Suppressor macrophage treated with lipopolysaccharide for 4 hours (primary cell): ENCODE data around the gene ATP13A1.
A peak's percentile ranks its signal among the peaks of the same experiment; 100 is the strongest.

Source experiments
- DNase-seq: peaks from one replicate; pipeline ENCODE4 v3.0.0-alpha.2; 2020

Gene ATP13A1

GRCh38 chr19:19662344-19662743 is 1.1 kb downstream of the ATP13A1 start:
- DNase-seq, result peak; percentile 3

GRCh38 chr19:19661675-19662251 is 1.7 kb downstream of the ATP13A1 start:
- DNase-seq, result peak; percentile 94

DNA sequence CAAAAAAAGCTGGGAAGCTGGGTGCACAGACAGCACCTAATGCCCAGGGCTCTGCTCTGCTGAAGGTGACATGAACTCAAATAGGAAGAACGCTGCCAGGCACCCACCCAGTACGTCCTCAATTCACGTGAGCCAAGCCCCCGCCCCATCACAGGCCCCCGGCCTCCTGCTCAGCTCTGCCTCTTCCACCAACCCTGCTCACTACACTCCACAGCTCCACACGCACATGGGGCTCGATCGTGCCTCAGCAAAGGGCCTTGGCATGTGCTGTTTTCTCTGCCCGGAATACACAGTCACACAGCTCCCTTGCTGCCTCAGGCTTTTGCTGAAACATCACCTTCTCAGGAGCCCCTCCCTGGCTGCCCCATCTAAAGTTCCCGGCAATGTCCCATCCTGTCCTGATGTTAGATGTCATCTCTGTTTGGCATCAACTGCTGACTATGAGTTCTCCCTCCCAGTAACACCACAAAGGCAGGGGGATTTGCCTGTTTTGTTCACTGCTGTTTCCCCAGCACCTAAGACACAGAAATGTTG is 2.3 kb downstream of the ATP13A1 start:
- peak; percentile 2 for DNase-seq

DNA sequence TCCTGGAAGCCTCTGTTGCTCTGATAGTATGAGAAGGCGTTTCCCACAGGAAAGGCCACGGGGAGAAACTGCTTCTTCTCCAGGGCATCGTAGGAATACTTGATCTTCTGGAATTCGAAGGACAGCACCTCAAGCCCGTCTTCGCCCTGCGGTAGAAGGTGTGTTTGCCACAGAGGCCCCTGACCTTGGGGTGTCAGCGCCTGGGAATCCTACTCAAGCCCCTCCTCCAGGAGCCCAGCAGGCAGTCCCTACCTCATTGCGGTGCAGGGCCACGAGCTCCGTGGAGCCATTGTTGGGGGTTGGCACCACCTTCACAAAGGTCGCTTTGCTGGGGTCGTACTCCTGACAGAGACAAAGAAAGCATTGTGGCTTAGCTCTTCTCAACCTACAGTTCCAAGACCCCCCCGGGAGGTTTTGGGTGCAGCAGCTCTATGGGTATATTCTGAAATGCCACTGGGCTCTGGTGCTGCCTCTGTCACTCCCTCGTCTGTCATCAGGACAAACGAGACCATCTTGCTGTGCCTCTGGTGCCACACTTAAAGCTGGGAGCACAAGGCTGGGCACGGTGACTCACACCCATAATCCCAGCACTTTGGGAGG is 3.7 kb downstream of the ATP13A1 start:
- no peak for DNase-seq

GRCh38 chr19:19657397-19657783 is 6.1 kb downstream of the ATP13A1 start:
- no peak for DNase-seq

GRCh38 chr19:19656451-19657396 is 6.8 kb downstream of the ATP13A1 start:
- DNase-seq, result no peak

GRCh38 chr19:19655641-19656343 is 7.7 kb downstream of the ATP13A1 start:
- DNase-seq, result no peak

DNA sequence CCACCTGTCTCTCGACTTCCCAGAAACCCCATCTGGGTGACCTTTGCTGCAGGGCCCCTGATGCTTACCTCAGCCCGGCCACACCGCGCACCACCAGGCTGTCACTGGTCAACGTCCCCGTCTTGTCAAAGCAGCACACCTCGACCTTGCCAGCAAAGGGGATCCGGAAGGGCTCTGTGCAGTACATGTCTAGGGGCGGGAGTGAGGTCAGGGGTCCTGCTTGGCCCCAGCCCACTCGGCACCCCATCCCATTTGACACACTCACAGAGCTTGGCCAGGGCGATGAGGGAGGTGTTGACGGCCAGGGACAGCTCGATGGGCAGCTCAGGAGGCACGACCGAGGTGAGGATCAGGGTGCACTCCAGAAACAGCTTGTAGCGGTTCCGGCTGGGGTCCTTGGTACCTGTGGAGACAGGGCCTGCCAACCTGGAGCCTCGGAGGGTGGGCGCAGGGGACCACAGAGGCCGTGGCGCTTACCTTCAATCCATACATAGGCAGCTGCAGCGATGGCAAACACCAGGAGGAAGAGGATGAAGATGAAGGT is 8.4 kb downstream of the ATP13A1 start:
- DNase-seq, result no peak

DNA sequence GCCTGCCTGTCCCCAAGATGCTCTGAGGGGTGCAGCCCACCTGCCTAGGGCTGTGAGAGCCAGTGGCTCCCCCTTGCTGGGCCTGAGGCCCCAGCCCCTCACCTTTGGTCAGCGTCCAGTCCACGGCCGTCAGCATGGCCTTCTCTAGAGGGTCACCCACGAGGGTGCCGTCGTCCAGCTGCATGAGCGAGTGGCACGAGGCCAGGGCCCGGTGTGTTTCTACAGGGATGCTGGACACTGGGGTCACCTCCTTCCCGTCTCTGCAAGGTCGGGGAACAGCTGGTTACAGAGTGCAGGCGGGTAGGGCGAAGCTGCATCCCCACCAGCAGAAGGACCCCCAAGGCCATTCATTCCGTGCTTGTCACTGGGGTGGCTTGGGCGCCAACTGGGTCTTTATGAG is 9.0 kb downstream of the ATP13A1 start:
- no peak for DNase-seq

DNA sequence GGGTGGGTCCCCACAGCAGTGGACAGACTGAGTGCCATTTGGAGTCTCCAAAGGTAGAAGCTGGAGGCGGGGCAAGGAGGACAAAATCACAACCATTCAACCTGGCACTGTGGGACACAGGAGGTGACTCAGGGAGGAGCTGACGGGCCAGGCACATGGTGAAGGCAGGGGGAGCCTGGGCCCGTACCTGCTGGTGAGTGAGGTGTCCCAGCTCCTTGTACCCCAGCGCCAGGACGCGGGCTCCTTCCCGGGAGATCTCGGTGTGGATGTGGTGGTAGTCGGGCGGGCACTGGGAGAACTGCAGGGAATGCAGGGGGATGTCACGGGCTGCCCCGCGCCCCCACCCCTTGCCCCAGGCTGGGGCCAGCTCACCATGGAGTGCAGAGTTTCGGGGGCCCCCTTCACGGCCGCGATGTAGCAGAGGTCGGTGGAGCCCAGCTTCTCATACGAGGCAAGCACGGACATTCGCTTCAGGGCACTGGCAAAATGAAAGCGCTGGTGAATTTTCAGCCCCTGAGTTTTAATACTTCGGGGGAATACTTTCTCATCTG is 9.8 kb downstream of the ATP13A1 start:
- DNase-seq, result no peak

DNA sequence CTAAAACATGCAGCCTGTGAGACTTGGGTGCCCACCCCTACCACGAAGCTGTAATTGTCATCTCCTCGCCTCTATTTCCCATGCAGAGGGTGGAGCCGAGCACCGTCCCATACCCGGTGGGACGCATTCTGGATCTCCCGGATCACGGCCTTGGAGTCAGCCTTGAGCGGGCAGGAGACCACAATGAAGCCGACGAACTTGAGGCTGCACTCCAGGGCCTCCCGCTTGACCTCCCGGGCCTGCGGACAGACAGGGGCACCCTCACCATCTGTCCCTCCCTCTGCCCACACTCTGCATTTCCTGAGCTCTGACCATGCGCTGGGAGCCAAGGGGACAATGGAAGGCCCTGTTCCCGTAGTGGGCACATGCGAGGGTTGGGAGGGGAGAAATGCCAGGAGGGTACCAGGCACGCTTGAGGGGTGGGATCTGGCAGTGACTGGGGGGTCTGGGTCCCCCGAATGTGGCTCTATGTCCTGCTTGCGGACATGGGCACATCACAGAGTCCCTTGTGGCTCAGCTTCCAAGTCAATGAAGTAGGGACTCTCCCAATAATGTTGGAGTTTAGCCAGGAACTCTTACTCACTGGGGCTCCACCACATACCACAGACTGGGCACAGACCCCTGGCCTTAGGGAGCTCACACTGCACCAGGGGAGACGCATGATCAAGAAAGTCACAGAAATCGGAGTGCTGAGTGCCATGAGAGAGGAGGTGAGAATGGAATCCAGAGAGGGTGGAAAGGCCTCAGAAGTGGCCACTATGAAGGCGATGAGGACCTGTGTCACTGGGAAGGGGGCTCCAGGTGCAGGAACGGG is 10.8 kb downstream of the ATP13A1 start:
- DNase-seq, result no peak

GRCh38 chr19:19651076-19651475 is 12.4 kb downstream of the ATP13A1 start:
- DNase-seq, result no peak

- DNase-seq, result no peak
Measured at GRCh38 chr19:19650331-19650730, 13.1 kb downstream of the ATP13A1 start.

- DNase-seq, result no peak
Measured at GRCh38 chr19:19649580-19649995, 13.9 kb downstream of the ATP13A1 start.

DNA sequence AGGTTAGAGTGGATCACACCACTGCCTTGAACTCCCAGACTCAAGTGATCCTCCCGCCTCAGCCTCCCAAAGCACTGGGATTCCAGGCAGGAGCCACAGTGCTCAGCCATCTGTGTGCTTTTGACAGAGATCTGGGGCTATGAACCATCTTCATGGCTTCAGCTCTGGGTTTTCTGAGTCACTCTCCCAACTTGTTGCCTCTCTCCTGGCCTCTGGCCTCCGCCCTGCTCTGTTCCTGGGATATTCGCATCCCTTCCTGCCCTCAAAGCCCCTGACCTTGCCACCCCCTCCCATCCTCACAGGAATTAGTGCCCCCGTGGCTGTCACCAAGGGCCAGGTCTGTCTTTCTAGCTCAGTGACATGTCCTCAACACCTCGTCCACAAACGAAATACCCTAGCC is 14.3 kb downstream of the ATP13A1 start:
- DNase-seq, result no peak

GRCh38 chr19:19647037-19647835 is 16.2 kb downstream of the ATP13A1 start:
- DNase-seq, result no peak

DNA sequence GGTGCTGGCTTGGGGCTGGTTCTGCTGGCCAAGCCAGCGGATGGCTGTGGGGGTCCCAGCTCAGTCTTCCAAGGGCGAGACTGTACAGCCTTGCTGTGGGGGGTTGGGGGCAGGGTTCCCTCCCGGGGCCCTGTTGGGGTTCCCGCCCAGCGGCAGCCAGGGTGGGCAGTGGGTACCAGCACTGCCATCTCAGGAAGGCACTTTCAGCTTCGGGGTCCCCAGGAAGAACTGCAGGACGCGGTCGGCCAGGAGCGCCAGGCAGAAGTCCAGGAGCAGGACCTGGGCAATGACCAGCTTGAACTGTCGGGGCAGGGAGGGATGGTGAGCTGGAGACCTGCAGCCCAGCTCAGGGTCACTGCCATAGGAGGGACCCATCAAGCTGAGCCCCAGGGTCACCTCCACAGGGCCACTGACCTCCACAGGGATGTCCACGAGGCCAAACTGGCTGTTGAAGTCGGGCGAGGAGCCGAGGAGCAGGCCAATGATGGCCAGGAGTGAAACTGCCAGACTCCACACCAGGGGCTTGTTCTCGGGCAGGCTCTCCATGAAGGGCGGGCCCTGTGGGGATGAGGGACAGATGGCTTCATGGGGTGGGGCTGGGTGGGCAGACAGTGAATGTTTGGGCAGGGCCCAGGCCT is 18.1 kb downstream of the ATP13A1 start:
- no peak for DNase-seq

- no peak for DNase-seq
Measured at GRCh38 chr19:19644054-19644388, 19.5 kb downstream of the ATP13A1 start.

- DNase-seq, result peak; percentile 83
Measured at GRCh38 chr19:19643158-19644053, 20.1 kb downstream of the ATP13A1 start, which contains the start of gene GMIP. Gene GMIP (minus strand): TSS chr19:19643657. CDS start chr19:19643529, 128 bp downstream.
